WTC11 (cell line): Measurements from ENCODE around the gene U2AF1.
"Not testable (repeated sequence)": the region's sequence is repeated elsewhere in the genome, so short reads cannot be mapped to it uniquely, and the experiment has no call there.

ENCODE experiments used
- ATF3 ChIP-seq: sonication (generic); formaldehyde crosslinking; conservative IDR thresholded peaks from 2 replicates; pipeline ENCODE4 v1.8.1; 2022; ENCODE audit warnings: mild to moderate bottlenecking, missing genetic modification reagents
- CTCF ChIP-seq: fragments of 200-600 bp; IDR thresholded peaks from 2 replicates; pipeline ENCODE4 v1.8.0; 2022; ENCODE audit warnings: antibody characterized with exemption
- E2F4 ChIP-seq: sonication (generic); formaldehyde crosslinking; IDR thresholded peaks from 2 replicates; pipeline ENCODE4 v1.8.1; 2022; ENCODE audit warnings: low read depth, mild to moderate bottlenecking, moderate library complexity, missing genetic modification reagents, borderline replicate concordance
- IRF2 ChIP-seq: sonication (generic); formaldehyde crosslinking; IDR thresholded peaks from 2 replicates; pipeline ENCODE4 v1.8.0; 2022; ENCODE audit warnings: low read depth, missing genetic modification reagents, borderline replicate concordance
- NFE2L1 ChIP-seq: sonication (generic); formaldehyde crosslinking; IDR thresholded peaks from 2 replicates; pipeline ENCODE4 v1.8.1; 2023; ENCODE audit warnings: missing genetic modification reagents
- NFYB ChIP-seq: sonication (generic); formaldehyde crosslinking; conservative IDR thresholded peaks from 2 replicates; pipeline ENCODE4 v1.8.0; 2022; ENCODE audit warnings: low read depth, missing genetic modification reagents
- ZBTB21 ChIP-seq: sonication (generic); formaldehyde crosslinking; IDR thresholded peaks from 2 replicates; pipeline ENCODE4 v1.8.1; 2023; ENCODE audit warnings: mild to moderate bottlenecking, missing genetic modification reagents, borderline replicate concordance

GRCh38 chr21:43104642-43105041, 2.7 kb downstream of the U2AF1 start:
- TF ChIP-seq ZBTB21 (CRISPR knock-in tag); NFE2L1 (CRISPR knock-in tag); CTCF; E2F4; IRF2 (CRISPR knock-in tag); ATF3; NFYB (CRISPR knock-in tag): not testable (repeated sequence)
